HG02970 (cell line): ENCODE measurements around the gene SLC7A10.
"Not testable (repeated sequence)": the region's sequence is repeated elsewhere in the genome, so short reads cannot be mapped to it uniquely, and the experiment has no call there.

Source experiments
- ATAC-seq: cut with Tn5 transposase; IDR thresholded peaks from one replicate; pipeline ENCODE4 v1.9.1; 2021; ENCODE audit warnings: mild to moderate bottlenecking, moderate library complexity, moderate number of reproducible peaks; ENCODE audit not compliant: unreplicated experiment, low FRiP score

SLC7A10 gene

GRCh38 chr19:33220115-33220514 lies 5.5 kb downstream of the SLC7A10 start:
- no peak for ATAC-seq

- ATAC-seq: no peak
Measured at GRCh38 chr19:33219261-33219815, 6.3 kb downstream of the SLC7A10 start.

- ATAC-seq: no peak
Measured at GRCh38 chr19:33217881-33218280, 7.8 kb downstream of the SLC7A10 start.

GRCh38 chr19:33216198-33216830 lies 9.3 kb downstream of the SLC7A10 start:
- ATAC-seq: no peak

- no peak for ATAC-seq
Measured at GRCh38 chr19:33215438-33216197, 10.0 kb downstream of the SLC7A10 start.

GRCh38 chr19:33214596-33214995 lies 11.1 kb downstream of the SLC7A10 start:
- no peak for ATAC-seq

- no peak for ATAC-seq
Measured at GRCh38 chr19:33212436-33213172, 13.0 kb downstream of the SLC7A10 start.

GRCh38 chr19:33211794-33212435 lies 13.7 kb downstream of the SLC7A10 start:
- ATAC-seq: no peak

- no peak for ATAC-seq
Measured at GRCh38 chr19:33210266-33210940, 15.2 kb downstream of the SLC7A10 start.

- not testable (repeated sequence) for ATAC-seq
Measured at GRCh38 chr19:33209850-33210230, 15.8 kb downstream of the SLC7A10 start.

- no peak for ATAC-seq
Measured at GRCh38 chr19:33208904-33209849, 16.5 kb downstream of the SLC7A10 start.

GRCh38 chr19:33208371-33208895 lies 17.2 kb downstream of the SLC7A10 start:
- ATAC-seq: no peak

GRCh38 chr19:33207903-33208302 lies 17.7 kb downstream of the SLC7A10 start:
- no peak for ATAC-seq

- ATAC-seq: no peak
Measured at GRCh38 chr19:33207040-33207620, 18.5 kb downstream of the SLC7A10 start.

GRCh38 chr19:33206261-33207039 lies 19.2 kb downstream of the SLC7A10 start:
- no peak for ATAC-seq

GRCh38 chr19:33205531-33206260 lies 20.0 kb downstream of the SLC7A10 start:
- ATAC-seq: no peak

- no peak for ATAC-seq
Measured at GRCh38 chr19:33205110-33205509, 20.5 kb downstream of the SLC7A10 start.
